Measurements from ENCODE around the gene SCAMP1.

DNA sequence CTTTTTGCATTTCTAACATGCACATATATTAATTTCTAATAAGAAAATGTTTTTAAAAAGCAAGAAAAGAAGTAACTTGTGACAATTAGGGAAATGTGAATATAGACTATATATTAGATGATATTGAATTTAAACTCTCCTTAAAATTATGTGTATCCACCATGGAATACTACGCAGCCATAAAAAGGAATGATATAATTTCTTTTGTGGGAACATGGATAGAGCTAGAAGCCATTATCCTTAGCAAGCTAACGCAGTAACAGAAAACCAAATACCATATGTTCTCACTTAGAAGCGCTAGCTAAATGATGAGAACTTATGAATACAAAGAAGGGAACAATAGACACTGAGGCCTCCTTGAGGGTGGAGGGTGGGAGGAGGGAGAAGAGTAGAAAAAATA is 42.1 kb upstream of the SCAMP1 start:
- TF ChIP-seq, protein P1, sequence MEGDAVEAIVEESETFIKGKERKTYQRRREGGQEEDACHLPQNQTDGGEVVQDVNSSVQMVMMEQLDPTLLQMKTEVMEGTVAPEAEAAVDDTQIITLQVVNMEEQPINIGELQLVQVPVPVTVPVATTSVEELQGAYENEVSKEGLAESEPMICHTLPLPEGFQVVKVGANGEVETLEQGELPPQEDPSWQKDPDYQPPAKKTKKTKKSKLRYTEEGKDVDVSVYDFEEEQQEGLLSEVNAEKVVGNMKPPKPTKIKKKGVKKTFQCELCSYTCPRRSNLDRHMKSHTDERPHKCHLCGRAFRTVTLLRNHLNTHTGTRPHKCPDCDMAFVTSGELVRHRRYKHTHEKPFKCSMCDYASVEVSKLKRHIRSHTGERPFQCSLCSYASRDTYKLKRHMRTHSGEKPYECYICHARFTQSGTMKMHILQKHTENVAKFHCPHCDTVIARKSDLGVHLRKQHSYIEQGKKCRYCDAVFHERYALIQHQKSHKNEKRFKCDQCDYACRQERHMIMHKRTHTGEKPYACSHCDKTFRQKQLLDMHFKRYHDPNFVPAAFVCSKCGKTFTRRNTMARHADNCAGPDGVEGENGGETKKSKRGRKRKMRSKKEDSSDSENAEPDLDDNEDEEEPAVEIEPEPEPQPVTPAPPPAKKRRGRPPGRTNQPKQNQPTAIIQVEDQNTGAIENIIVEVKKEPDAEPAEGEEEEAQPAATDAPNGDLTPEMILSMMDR (conservative IDR thresholded peaks at IDR 0.05; ENCODE audit: low read length), result no peak
- no peak for TF ChIP-seq EZH2phosphoT487 (IDR thresholded peaks at IDR 0.05; ENCODE audit: borderline replicate concordance, low read depth, low read length)

Measured in OCI-LY7 (cell line).